Hepatocyte (in vitro differentiated cells): ENCODE measurements around the gene CAV1. TPM values are rescaled to one million over a fixed set of nuclear protein-coding genes. Genes with fewer than 3 reads are reported as not detected.

ENCODE experiments used
- DNase-seq: peaks from one replicate; pipeline ENCODE4 v3.0.0-alpha.2; 2016; ENCODE audit warnings: low spot score
- H2AFZ ChIP-seq: fragments of 200-600 bp; sonication (generic); 2 replicates; pipeline ENCODE4 v1.6.0; 2016; ENCODE audit warnings: antibody characterized with exemption, mild to moderate bottlenecking
- H3K27ac ChIP-seq: fragments of 200-600 bp; sonication (generic); 2 replicates; pipeline ENCODE4 v1.5.1; 2016; ENCODE audit warnings: mild to moderate bottlenecking
- H3K27me3 ChIP-seq: fragments of 200-600 bp; sonication (generic); 2 replicates; pipeline ENCODE4 v1.6.1; 2016
- H3K36me3 ChIP-seq: fragments of 200-600 bp; sonication (generic); replicated peaks from 2 replicates; pipeline ENCODE4 v1.5.1; 2016; ENCODE audit warnings: low read depth; ENCODE audit not compliant: insufficient read depth
- H3K4me1 ChIP-seq: fragments of 200-600 bp; sonication (generic); 2 replicates; pipeline ENCODE4 v1.5.1; 2016; ENCODE audit warnings: mild to moderate bottlenecking, moderate library complexity; ENCODE audit not compliant: insufficient read depth
- H3K4me2 ChIP-seq: fragments of 200-600 bp; sonication (generic); 2 replicates; pipeline ENCODE4 v1.6.0; 2016
- H3K4me3 ChIP-seq: fragments of 200-600 bp; sonication (generic); 2 replicates; pipeline ENCODE4 v1.5.1; 2016; ENCODE audit warnings: mild to moderate bottlenecking
- H3K79me2 ChIP-seq: fragments of 200-600 bp; sonication (generic); 2 replicates; pipeline ENCODE4 v1.6.0; 2017; ENCODE audit warnings: mild to moderate bottlenecking
- H3K9me2 ChIP-seq: fragments of 200-600 bp; sonication (generic); replicated peaks from 2 replicates; pipeline ENCODE4 v1.6.0; 2017; ENCODE audit warnings: mild to moderate bottlenecking; ENCODE audit not compliant: insufficient read depth
- H3K9me3 ChIP-seq: fragments of 200-600 bp; sonication (generic); 2 replicates; pipeline ENCODE4 v1.5.1; 2016; ENCODE audit warnings: low read depth, mild to moderate bottlenecking
- H4K20me1 ChIP-seq: fragments of 200-600 bp; sonication (generic); 2 replicates; pipeline ENCODE4 v1.6.0; 2016; ENCODE audit warnings: mild to moderate bottlenecking; ENCODE audit not compliant: insufficient read depth, poor library complexity, severe bottlenecking
- CTCF ChIP-seq: fragments of 200-600 bp; sonication (generic); IDR thresholded peaks from 2 replicates; pipeline ENCODE4 v1.5.1; 2016; ENCODE audit warnings: antibody characterized with exemption, mild to moderate bottlenecking; ENCODE audit not compliant: poor library complexity
- EZH2 ChIP-seq: fragments of 200-600 bp; sonication (generic); IDR thresholded peaks from 2 replicates; pipeline ENCODE4 v1.6.1; 2016; ENCODE audit warnings: antibody characterized with exemption, mild to moderate bottlenecking, borderline replicate concordance
- EZH2phosphoT487 ChIP-seq: fragments of 200-600 bp; sonication (generic); IDR thresholded peaks from one replicate; pipeline ENCODE4 v1.6.1; 2018; ENCODE audit warnings: antibody characterized with exemption, mild to moderate bottlenecking, low read depth, moderate library complexity; ENCODE audit not compliant: unreplicated experiment, severe bottlenecking
- WGBS: methylation state at CpG from one replicate; pipeline ENCODE4 v1.1.6; 2016; ENCODE audit warnings: low lambda C conversion rate; ENCODE audit errors: missing lambda C conversion rate; 5-methylcytosine and 5-hydroxymethylcytosine counted together
- polyA plus RNA-seq: library from polyadenylated mRNA; unstranded; fragments of >200 nt; fragmentation: Nextera tagmentation; extraction: Ambion mirVana; gene quantifications from 2 replicates; pipeline ENCODE4 v1.2.1, GENCODE V29; 2016
- total RNA-seq: library from RNA; depleted of rRNA; stranded (reverse); fragments of >200 nt; gene quantifications from 2 replicates; pipeline ENCODE4 v1.2.3, GENCODE V29; 2014

Gene CAV1
- total and polyA plus RNA-seq, 2 experiments from 2014 or later: 36.0 to 43.3 TPM

GRCh38 chr7:116529250-116529649 is 4.4 kb downstream of the CAV1 start:
- peaks cover 17% of the 10 kb centered on the region for H3K4me1 ChIP-seq
- H3K9me2 ChIP-seq: no peaks in the 10 kb centered on the region
- no peaks in the 10 kb centered on the region for H3K79me2 ChIP-seq
- no peaks in the 10 kb centered on the region for H3K9me3 ChIP-seq
- no peak overlapping the region for H2AFZ ChIP-seq
- no peak for DNase-seq
- H4K20me1 ChIP-seq: no peaks in the 10 kb centered on the region
- no peak overlapping the region for H3K27ac ChIP-seq
- H3K27me3 ChIP-seq: no peaks in the 10 kb centered on the region
- H3K4me2 ChIP-seq: no peak overlapping the region
- 58% methylated on average over 1 of the region's 1 CpG for WGBS
- no peak for TF ChIP-seq CTCF
- TF ChIP-seq EZH2phosphoT487: no peak
- TF ChIP-seq EZH2: no peak
- no peak overlapping the region for H3K4me3 ChIP-seq
- no peaks in the 10 kb centered on the region for H3K36me3 ChIP-seq

- 68% methylated on average over 3 of the region's 3 CpGs for WGBS
- H3K4me3 ChIP-seq: no peak overlapping the region
- no peaks in the 10 kb centered on the region for H3K79me2 ChIP-seq
- no peak overlapping the region for H3K4me2 ChIP-seq
- H3K27me3 ChIP-seq: no peaks in the 10 kb centered on the region
- TF ChIP-seq CTCF (no peak), EZH2phosphoT487 (no peak), EZH2 (no peak)
- no peaks in the 10 kb centered on the region for H4K20me1 ChIP-seq
- DNase-seq: no peak
- no peaks in the 10 kb centered on the region for H3K9me2 ChIP-seq
- H3K27ac ChIP-seq: no peak overlapping the region
- H2AFZ ChIP-seq: no peak overlapping the region
- H3K9me3 ChIP-seq: no peaks in the 10 kb centered on the region
- no peaks in the 10 kb centered on the region for H3K36me3 ChIP-seq
- peaks cover 14% of the 10 kb centered on the region for H3K4me1 ChIP-seq
Measured at GRCh38 chr7:116530107-116530820, 5.4 kb downstream of the CAV1 start.

DNA sequence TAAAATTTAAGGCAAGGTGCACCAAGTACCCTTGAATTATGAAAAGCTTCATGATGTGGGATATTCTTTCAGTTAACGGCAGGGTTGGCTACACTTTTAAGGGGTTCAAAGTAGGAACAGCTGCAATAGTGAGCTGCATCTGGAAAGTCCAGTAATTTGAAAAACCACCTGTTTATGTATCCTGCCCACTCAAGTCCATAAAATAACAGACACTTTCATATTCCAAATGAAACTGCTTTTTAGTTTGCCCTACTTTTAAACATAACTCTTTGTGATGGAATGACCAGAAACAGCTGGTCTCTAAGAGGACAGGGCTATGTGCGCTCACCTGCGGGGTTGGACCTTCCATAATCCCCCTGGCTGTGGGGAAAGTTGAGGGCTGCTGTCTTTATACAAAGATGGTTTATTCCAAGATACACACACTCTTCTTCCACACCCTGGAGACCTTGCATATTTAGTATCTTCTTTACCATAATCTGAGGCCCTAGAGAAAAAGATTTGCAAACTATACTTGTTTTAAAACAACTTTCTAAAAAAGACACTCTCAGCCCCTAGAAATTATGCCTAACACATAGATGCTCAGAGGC is 7.4 kb downstream of the CAV1 start:
- no peak for DNase-seq
- no peaks in the 10 kb centered on the region for H3K9me3 ChIP-seq
- no peak overlapping the region for H3K4me2 ChIP-seq
- no peak for TF ChIP-seq EZH2phosphoT487
- TF ChIP-seq EZH2: no peak
- no peak for TF ChIP-seq CTCF
- no peaks in the 10 kb centered on the region for H3K9me2 ChIP-seq
- H3K36me3 ChIP-seq: no peaks in the 10 kb centered on the region
- WGBS: 84% methylated on average over 3 of the region's 3 CpGs
- H3K4me1 ChIP-seq: peaks cover 2% of the 10 kb centered on the region
- no peak overlapping the region for H3K4me3 ChIP-seq
- H4K20me1 ChIP-seq: no peaks in the 10 kb centered on the region
- H3K27ac ChIP-seq: no peak overlapping the region
- no peaks in the 10 kb centered on the region for H3K79me2 ChIP-seq
- no peaks in the 10 kb centered on the region for H3K27me3 ChIP-seq
- H2AFZ ChIP-seq: no peak overlapping the region
